Measurements from ENCODE around the gene LRRC1. TPM values are rescaled to one million over a fixed set of nuclear protein-coding genes. Genes with fewer than 3 reads are reported as not detected.

LRRC1 gene
- total and polyA plus RNA-seq, 2 experiments from 2014 or later, result 11.3 to 16.6 TPM

- Histone ChIP-seq H3K4me2 (peak overlapping the region; percentile 18; the same call in 1 of the 2 replicates), H3K27ac (ENCODE audit: low read depth) (no peak overlapping the region; the same call in 1 of the 2 replicates)
- peak; percentile 73 for ATAC-seq
Measured at GRCh38 chr6:53922539-53922981, 127.8 kb downstream of the LRRC1 start.

More at GRCh38 chr6:53922539-53922981, 127.8 kb downstream of the LRRC1 start:
- Histone ChIP-seq H3K79me2 (replicated peaks; ENCODE audit: insufficient read depth) (no peaks in the 10 kb centered on the region), H3K4me3 (no peak overlapping the region), H4K20me1 (replicated peaks; ENCODE audit: insufficient read depth) (no peaks in the 10 kb centered on the region), H3K36me3 (ENCODE audit: insufficient read depth) (no peaks in the 10 kb centered on the region), H3K4me1 (ENCODE audit: insufficient read depth) (peaks cover 33% of the 10 kb centered on the region), H3K9me2 (ENCODE audit: insufficient read depth) (no peaks in the 10 kb centered on the region), H2AFZ (no peak overlapping the region), H3F3A (replicated peaks; ENCODE audit: low read depth) (no peaks in the 10 kb centered on the region), H3K27me3 (ENCODE audit: insufficient read depth) (no peaks in the 10 kb centered on the region)
- peak overlapping the region; percentile 70 for H3K27ac Mint-ChIP-seq
- no peaks in the 10 kb centered on the region for H3K27me3 Mint-ChIP-seq (ENCODE audit: insufficient read depth, low read depth, poor library complexity)
- TF ChIP-seq JUNB (IDR thresholded peaks at IDR 0.05; ENCODE audit: unreplicated experiment) (no peak), EZH2 (IDR thresholded peaks at IDR 0.05; ENCODE audit: low read depth, unreplicated experiment) (no peak), EZH2phosphoT487 (IDR thresholded peaks at IDR 0.05; ENCODE audit: unreplicated experiment) (no peak), ZNF331 (CRISPR knock-in tag; IDR thresholded peaks at IDR 0.05; ENCODE audit: low read depth) (no peak), STAT1 (IDR thresholded peaks at IDR 0.05; ENCODE audit: unreplicated experiment) (no peak), CREB1 (CRISPR knock-in tag; IDR thresholded peaks at IDR 0.05; ENCODE audit: low read depth) (no peak), POLR2AphosphoS5 (IDR thresholded peaks at IDR 0.05; ENCODE audit: low read depth) (no peak), NANOG (IDR thresholded peaks at IDR 0.05; ENCODE audit: borderline replicate concordance) (no peak), REST (IDR thresholded peaks at IDR 0.05; ENCODE audit: unreplicated experiment) (no peak), ZNF114 (CRISPR knock-in tag; IDR thresholded peaks at IDR 0.05) (no peak), CTCF (conservative IDR thresholded peaks at IDR 0.05; ENCODE audit: low read depth in 2 of 2) (no peak; a peak in 1 of 4 replicates)
- TF ChIP-seq, protein P1, sequence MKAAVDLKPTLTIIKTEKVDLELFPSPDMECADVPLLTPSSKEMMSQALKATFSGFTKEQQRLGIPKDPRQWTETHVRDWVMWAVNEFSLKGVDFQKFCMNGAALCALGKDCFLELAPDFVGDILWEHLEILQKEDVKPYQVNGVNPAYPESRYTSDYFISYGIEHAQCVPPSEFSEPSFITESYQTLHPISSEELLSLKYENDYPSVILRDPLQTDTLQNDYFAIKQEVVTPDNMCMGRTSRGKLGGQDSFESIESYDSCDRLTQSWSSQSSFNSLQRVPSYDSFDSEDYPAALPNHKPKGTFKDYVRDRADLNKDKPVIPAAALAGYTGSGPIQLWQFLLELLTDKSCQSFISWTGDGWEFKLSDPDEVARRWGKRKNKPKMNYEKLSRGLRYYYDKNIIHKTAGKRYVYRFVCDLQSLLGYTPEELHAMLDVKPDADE (IDR thresholded peaks at IDR 0.05), result no peak
- TF ChIP-seq, protein P2, sequence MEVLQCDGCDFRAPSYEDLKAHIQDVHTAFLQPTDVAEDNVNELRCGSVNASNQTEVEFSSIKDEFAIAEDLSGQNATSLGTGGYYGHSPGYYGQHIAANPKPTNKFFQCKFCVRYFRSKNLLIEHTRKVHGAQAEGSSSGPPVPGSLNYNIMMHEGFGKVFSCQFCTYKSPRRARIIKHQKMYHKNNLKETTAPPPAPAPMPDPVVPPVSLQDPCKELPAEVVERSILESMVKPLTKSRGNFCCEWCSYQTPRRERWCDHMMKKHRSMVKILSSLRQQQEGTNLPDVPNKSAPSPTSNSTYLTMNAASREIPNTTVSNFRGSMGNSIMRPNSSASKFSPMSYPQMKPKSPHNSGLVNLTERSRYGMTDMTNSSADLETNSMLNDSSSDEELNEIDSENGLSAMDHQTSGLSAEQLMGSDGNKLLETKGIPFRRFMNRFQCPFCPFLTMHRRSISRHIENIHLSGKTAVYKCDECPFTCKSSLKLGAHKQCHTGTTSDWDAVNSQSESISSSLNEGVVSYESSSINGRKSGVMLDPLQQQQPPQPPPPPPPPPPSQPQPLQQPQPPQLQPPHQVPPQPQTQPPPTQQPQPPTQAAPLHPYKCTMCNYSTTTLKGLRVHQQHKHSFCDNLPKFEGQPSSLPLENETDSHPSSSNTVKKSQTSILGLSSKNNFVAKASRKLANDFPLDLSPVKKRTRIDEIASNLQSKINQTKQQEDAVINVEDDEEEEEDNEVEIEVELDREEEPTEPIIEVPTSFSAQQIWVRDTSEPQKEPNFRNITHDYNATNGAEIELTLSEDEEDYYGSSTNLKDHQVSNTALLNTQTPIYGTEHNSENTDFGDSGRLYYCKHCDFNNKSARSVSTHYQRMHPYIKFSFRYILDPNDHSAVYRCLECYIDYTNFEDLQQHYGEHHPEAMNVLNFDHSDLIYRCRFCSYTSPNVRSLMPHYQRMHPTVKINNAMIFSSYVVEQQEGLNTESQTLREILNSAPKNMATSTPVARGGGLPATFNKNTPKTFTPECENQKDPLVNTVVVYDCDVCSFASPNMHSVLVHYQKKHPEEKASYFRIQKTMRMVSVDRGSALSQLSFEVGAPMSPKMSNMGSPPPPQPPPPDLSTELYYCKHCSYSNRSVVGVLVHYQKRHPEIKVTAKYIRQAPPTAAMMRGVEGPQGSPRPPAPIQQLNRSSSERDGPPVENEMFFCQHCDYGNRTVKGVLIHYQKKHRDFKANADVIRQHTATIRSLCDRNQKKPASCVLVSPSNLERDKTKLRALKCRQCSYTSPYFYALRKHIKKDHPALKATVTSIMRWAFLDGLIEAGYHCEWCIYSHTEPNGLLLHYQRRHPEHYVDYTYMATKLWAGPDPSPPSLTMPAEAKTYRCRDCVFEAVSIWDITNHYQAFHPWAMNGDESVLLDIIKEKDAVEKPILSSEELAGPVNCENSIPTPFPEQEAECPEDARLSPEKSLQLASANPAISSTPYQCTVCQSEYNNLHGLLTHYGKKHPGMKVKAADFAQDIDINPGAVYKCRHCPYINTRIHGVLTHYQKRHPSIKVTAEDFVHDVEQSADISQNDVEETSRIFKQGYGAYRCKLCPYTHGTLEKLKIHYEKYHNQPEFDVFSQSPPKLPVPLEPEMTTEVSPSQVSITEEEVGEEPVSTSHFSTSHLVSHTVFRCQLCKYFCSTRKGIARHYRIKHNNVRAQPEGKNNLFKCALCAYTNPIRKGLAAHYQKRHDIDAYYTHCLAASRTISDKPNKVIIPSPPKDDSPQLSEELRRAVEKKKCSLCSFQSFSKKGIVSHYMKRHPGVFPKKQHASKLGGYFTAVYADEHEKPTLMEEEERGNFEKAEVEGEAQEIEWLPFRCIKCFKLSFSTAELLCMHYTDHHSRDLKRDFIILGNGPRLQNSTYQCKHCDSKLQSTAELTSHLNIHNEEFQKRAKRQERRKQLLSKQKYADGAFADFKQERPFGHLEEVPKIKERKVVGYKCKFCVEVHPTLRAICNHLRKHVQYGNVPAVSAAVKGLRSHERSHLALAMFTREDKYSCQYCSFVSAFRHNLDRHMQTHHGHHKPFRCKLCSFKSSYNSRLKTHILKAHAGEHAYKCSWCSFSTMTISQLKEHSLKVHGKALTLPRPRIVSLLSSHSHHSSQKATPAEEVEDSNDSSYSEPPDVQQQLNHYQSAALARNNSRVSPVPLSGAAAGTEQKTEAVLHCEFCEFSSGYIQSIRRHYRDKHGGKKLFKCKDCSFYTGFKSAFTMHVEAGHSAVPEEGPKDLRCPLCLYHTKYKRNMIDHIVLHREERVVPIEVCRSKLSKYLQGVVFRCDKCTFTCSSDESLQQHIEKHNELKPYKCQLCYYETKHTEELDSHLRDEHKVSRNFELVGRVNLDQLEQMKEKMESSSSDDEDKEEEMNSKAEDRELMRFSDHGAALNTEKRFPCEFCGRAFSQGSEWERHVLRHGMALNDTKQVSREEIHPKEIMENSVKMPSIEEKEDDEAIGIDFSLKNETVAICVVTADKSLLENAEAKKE (CRISPR knock-in tag; IDR thresholded peaks at IDR 0.05), result no peak
- H3K4me3 Mint-ChIP-seq, result no peak overlapping the region
- DNase-seq (ENCODE audit: low spot score), result peak; percentile 49
- peaks cover 10% of the 10 kb centered on the region; the same call in 1 of the 3 replicates for H3K36me3 Mint-ChIP-seq (ENCODE audit: low read depth)
- H3K4me1 Mint-ChIP-seq, result peaks cover 37% of the 10 kb centered on the region
- 0 out of 3 replicates have a peak, but pooled peaks cover under 1% of the 10 kb centered on the region for H3K9me3 Mint-ChIP-seq
